BLaER1 (cell line): Measurements from ENCODE around the gene RABGEF1.
"Not testable (repeated sequence)": the region's sequence is repeated elsewhere in the genome, so short reads cannot be mapped to it uniquely, and the experiment has no call there.

Source experiments
- H3K27ac ChIP-seq: shearing (Covaris generic); formaldehyde crosslinking; 2 replicates; pipeline ENCODE4 v1.8.1; 2022
- H3K27me3 ChIP-seq: shearing (Covaris generic); formaldehyde crosslinking; 2 replicates; pipeline ENCODE4 v1.8.1; 2022
- H3K36me3 ChIP-seq: shearing (Covaris generic); formaldehyde crosslinking; 2 replicates; pipeline ENCODE4 v1.8.1; 2022
- H3K4me1 ChIP-seq: shearing (Covaris generic); formaldehyde crosslinking; 2 replicates; pipeline ENCODE4 v1.8.1; 2022
- H3K4me2 ChIP-seq: shearing (Covaris generic); formaldehyde crosslinking; 2 replicates; pipeline ENCODE4 v1.8.1; 2022
- H3K4me3 ChIP-seq: shearing (Covaris generic); formaldehyde crosslinking; 2 replicates; pipeline ENCODE4 v1.8.1; 2022
- H3K9ac ChIP-seq: shearing (Covaris generic); formaldehyde crosslinking; 2 replicates; pipeline ENCODE4 v1.8.1; 2022
- H3K9me3 ChIP-seq: shearing (Covaris generic); formaldehyde crosslinking; 2 replicates; pipeline ENCODE4 v1.8.1; 2022
- H4K20me1 ChIP-seq: shearing (Covaris generic); formaldehyde crosslinking; 2 replicates; pipeline ENCODE4 v1.8.1; 2022
- Cebpa-rat ChIP-seq: shearing (Covaris generic); IDR thresholded peaks from 2 replicates; pipeline ENCODE4 v1.8.1; 2022

RABGEF1 gene

DNA sequence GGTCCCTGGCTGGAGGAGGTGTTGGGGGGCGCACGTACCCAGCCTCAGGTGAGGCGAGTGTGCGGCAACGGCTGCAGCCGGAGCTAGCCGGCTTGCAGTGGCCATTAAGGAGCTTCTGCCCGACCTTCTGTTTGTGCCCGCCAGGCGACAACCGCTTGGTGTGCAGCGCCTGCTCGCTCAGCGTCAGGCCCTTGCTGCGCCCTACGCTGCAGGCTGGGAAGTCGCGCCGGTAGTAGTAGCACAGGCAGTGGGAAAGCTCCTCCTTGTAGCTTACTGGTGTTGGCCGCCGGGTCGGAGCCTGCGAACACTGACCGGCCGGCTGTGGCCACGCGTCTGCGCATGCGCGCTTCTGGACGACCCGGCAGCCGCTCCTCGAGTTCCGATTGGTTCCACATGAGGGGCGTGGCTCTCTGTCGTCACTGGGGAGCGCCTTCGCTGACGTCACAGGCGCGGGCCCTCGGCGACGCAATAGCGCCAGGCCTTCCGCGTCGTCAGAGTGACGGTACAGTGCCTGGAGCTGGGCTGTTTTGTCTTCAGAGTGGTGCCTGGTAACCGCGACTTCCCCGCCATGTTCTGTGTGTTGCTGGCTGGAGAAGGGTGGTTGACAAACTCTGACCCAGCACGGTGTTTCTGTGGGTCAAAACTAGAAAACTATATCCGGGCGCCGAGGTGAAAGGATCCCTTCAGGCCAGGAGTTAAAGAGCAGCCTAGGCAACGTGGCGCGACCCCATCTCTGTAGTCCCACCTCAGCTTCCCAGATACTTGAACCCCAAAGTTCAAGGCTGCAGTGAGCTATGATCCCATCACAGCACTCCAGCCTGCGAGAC lies 104.2 kb downstream of the RABGEF1 start:
- Histone ChIP-seq H3K27ac (peak overlapping the region; percentile 89), H3K4me3 (peak overlapping the region; percentile 78), H3K9me3 (no peaks in the 10 kb centered on the region), H3K27me3 (no peaks in the 10 kb centered on the region), H3K9ac (peak overlapping the region; percentile 93), H3K36me3 (peaks cover 4% of the 10 kb centered on the region; the same call in 1 of the 2 replicates), H4K20me1 (no peaks in the 10 kb centered on the region), H3K4me1 (peaks cover 17% of the 10 kb centered on the region), H3K4me2 (peak overlapping the region; percentile 94)
- no peak for TF ChIP-seq Cebpa-rat

DNA sequence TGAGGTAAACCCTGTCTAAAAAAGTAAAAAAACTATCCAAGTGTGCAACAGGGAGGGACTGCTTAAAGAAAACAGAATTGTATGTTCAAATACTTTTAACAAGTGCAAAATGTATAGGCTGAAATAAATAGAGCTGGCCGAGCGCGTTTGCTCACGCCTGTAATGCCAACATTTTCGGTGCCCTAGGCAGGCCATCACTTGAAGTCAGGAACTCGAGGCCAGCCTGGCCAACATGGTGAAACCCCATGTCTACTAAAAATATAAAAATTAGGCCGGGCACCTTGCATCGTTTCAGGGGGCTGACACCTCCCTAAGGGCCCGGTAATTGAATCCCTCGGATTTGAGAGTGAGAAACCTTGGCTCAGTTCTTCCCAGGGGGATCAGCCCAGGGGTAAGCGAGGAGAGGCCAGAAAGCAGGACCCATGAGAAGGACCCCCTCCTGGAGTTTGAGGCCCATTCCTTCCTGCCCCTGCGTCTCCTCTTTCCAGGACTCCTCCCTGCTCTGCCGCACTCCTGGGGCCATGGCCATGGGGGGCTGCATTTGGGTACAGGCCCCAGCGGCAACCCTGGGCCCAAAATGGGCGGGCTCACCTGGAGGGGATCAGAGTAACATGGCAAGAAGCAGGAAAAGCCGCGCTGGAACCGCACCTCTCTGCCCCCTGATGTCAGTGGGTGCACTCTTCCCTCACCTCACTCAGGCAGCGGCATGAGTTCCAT lies 105.0 kb downstream of the RABGEF1 start:
- no peaks in the 10 kb centered on the region for H3K27me3 ChIP-seq
- no peaks in the 10 kb centered on the region for H4K20me1 ChIP-seq
- no peaks in the 10 kb centered on the region for H3K9me3 ChIP-seq
- peak overlapping the region; percentile 93 for H3K9ac ChIP-seq
- H3K4me1 ChIP-seq, result peaks cover 17% of the 10 kb centered on the region
- H3K4me3 ChIP-seq, result peak overlapping the region; percentile 78
- peaks cover 4% of the 10 kb centered on the region; the same call in 1 of the 2 replicates for H3K36me3 ChIP-seq
- peak overlapping the region; percentile 94 for H3K4me2 ChIP-seq
- TF ChIP-seq Cebpa-rat, result no peak
- peak overlapping the region; percentile 89 for H3K27ac ChIP-seq

DNA sequence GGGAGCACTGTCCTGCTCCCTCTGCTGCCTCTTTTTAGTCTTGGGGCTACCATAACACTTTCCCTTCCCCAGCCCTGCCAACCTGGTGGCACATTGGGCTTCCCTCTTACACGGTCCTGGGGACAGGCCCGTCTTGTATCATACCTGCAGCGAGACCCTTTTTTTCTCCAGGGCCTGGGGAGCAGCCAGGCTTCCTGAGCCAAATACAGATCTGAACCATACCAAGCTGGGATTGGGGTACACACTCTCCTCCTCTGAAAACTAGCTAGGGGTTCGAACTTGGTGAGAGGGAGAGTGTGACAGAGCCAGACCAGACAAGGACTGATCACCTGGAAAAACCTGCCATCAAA lies 105.5 kb downstream of the RABGEF1 start:
- Histone ChIP-seq H3K27ac (peak overlapping the region; percentile 89; the same call in 1 of the 2 replicates), H3K4me2 (peak overlapping the region; percentile 94), H3K4me1 (peaks cover 17% of the 10 kb centered on the region)
- H3K27me3 ChIP-seq, H3K9me3 ChIP-seq, H3K36me3 ChIP-seq, H3K4me3 ChIP-seq, H4K20me1 ChIP-seq, H3K9ac ChIP-seq: not testable (repeated sequence)

GRCh38 chr7:66847523-66847855 lies 107.0 kb downstream of the RABGEF1 start:
- H3K4me3 ChIP-seq, H3K27ac ChIP-seq: not testable (repeated sequence)

GRCh38 chr7:66847879-66848790 lies 107.6 kb downstream of the RABGEF1 start:
- H3K36me3 ChIP-seq, result peaks cover 6% of the 10 kb centered on the region; the same call in 1 of the 2 replicates
- TF ChIP-seq Cebpa-rat, result no peak
- no peak overlapping the region for H3K4me3 ChIP-seq
- H3K4me1 ChIP-seq, result peaks cover 17% of the 10 kb centered on the region
- no peaks in the 10 kb centered on the region for H3K27me3 ChIP-seq
- no peak overlapping the region for H3K9ac ChIP-seq
- H3K4me2 ChIP-seq, result no peak overlapping the region
- H3K9me3 ChIP-seq, result no peaks in the 10 kb centered on the region
- no peak overlapping the region for H3K27ac ChIP-seq
- no peaks in the 10 kb centered on the region for H4K20me1 ChIP-seq

More at GRCh38 chr7:66847523-66847855, 107.0 kb downstream of the RABGEF1 start:
- not testable (repeated sequence) for H3K36me3 ChIP-seq, H3K4me2 ChIP-seq, H4K20me1 ChIP-seq, H3K27me3 ChIP-seq, H3K9ac ChIP-seq, H3K9me3 ChIP-seq
- H3K4me1 ChIP-seq, result peaks cover 17% of the 10 kb centered on the region

- peaks cover 60% of the 10 kb centered on the region for H3K36me3 ChIP-seq
- H3K9me3 ChIP-seq, result no peaks in the 10 kb centered on the region
- no peaks in the 10 kb centered on the region for H3K27me3 ChIP-seq
- no peaks in the 10 kb centered on the region for H3K4me1 ChIP-seq
- no peak overlapping the region for H3K4me2 ChIP-seq
- H3K4me3 ChIP-seq, result no peak overlapping the region
- no peak overlapping the region for H3K9ac ChIP-seq
- no peak overlapping the region for H3K27ac ChIP-seq
- H4K20me1 ChIP-seq, result no peaks in the 10 kb centered on the region
- no peak for TF ChIP-seq Cebpa-rat
Observed at GRCh38 chr7:66859339-66859738, 118.8 kb downstream of the RABGEF1 start.

DNA sequence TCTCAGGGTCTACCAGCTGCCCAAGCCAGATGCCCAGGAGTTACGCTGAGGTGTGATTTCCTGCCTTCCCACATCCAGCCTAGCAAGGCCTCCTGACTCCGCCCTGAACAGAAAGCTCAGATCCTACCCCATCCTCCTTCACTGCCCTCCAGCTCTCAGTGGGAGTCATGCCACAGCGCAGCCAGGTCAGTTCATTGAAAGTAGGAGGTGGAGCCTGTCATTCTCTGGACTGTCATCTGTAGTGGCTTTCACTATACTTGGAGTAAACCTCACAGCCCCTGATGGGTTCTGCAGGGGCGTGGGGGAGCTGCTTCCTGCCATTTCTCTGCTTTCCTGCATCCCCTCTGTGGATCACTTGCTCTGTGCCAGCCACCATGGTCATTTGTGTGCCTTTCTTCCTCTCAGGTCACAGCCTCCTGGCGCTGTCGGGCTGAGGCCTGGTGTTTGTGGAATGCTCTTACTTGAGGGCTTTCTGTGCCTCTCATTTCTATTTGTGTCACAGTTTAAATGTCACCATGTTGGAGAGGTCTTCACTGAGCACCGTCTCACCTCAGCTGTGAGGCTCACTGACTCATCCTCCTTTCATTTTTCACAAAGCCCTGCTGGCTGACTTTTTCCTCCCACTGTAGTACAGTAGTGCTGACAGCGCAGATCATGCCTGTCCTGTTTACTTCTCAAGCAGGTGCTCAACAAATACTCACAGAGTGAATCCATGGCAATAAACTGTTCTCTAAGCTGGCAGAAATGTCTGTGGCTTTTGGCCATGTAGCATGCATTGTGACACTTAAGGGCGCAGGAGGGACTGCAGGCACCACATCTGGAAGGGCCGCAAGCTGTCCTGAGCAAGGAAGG lies 119.5 kb downstream of the RABGEF1 start:
- Histone ChIP-seq H4K20me1 (no peaks in the 10 kb centered on the region), H3K27ac (no peak overlapping the region), H3K4me1 (no peaks in the 10 kb centered on the region), H3K36me3 (peaks cover 67% of the 10 kb centered on the region), H3K9me3 (no peaks in the 10 kb centered on the region), H3K27me3 (no peaks in the 10 kb centered on the region), H3K4me3 (no peak overlapping the region), H3K4me2 (no peak overlapping the region), H3K9ac (no peak overlapping the region)
- no peak for TF ChIP-seq Cebpa-rat

DNA sequence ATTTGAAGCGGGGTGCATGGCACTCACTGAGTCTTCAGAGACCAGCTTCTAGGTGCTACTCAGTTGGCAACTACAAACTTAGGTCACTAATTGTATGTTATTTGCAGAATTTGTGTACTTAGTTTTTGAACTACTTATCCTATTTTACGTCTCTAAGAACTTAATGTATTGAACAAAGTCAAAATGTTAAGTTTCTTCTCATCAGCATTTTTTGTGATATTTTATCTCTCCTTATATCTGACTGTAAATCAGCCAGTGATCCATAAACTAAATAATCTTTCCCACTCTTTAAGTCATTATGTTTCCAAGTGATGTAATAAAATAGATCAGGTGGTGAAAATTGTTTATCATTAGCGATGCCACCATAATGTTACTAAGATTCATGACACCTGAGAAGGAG lies 120.2 kb downstream of the RABGEF1 start:
- H3K4me3 ChIP-seq, result no peak overlapping the region
- no peak for TF ChIP-seq Cebpa-rat
- H3K9me3 ChIP-seq, result no peaks in the 10 kb centered on the region
- no peak overlapping the region for H3K9ac ChIP-seq
- H4K20me1 ChIP-seq, result no peaks in the 10 kb centered on the region
- peaks cover 71% of the 10 kb centered on the region for H3K36me3 ChIP-seq
- H3K27ac ChIP-seq, result no peak overlapping the region
- no peaks in the 10 kb centered on the region for H3K27me3 ChIP-seq
- no peaks in the 10 kb centered on the region for H3K4me1 ChIP-seq
- H3K4me2 ChIP-seq, result no peak overlapping the region
